Neuron (in vitro differentiated cells): ENCODE data around the gene RGS13.

ENCODE experiments used
- H2AFZ ChIP-seq: one replicate; pipeline ENCODE4 v1.6.1; 2013; ENCODE audit warnings: low read depth, mild to moderate bottlenecking, inconsistent platforms, low read length, moderate library complexity
- H3K27me3 ChIP-seq: one replicate; pipeline ENCODE4 v1.6.1; 2013; ENCODE audit warnings: low read length; ENCODE audit not compliant: insufficient read depth
- H3K36me3 ChIP-seq: one replicate; pipeline ENCODE4 v1.6.1; 2013; ENCODE audit warnings: low read length; ENCODE audit not compliant: insufficient read depth
- H3K4me1 ChIP-seq: one replicate; pipeline ENCODE4 v1.6.1; 2013; ENCODE audit warnings: low read length; ENCODE audit not compliant: insufficient read depth
- H3K4me3 ChIP-seq: 2 replicates; pipeline ENCODE4 v1.5.1; 2013; ENCODE audit warnings: mild to moderate bottlenecking, low read length, moderate library complexity
- H3K9me3 ChIP-seq: one replicate; pipeline ENCODE4 v1.6.1; 2013; ENCODE audit warnings: low read length

Gene RGS13

GRCh38 chr1:192635939-192636338, at the start of gene RGS13:
Gene RGS13, plus strand, starts transcription at chr1:192636147. Its CDS starts 8,188 bp downstream, at chr1:192644335.
- peaks cover 24% of the 10 kb centered on the region for H3K4me1 ChIP-seq
- H3K36me3 ChIP-seq, result no peaks in the 10 kb centered on the region
- H3K27me3 ChIP-seq, result no peaks in the 10 kb centered on the region
- H2AFZ ChIP-seq, result no peak within 1 kb of the TSS
- no peaks in the 10 kb centered on the region for H3K9me3 ChIP-seq
- no peak within 1 kb of the TSS for H3K4me3 ChIP-seq

- no peak overlapping the region for H3K4me3 ChIP-seq
- H3K36me3 ChIP-seq, result no peaks in the 10 kb centered on the region
- peaks cover 8% of the 10 kb centered on the region for H3K4me1 ChIP-seq
- no peak overlapping the region for H2AFZ ChIP-seq
- no peaks in the 10 kb centered on the region for H3K9me3 ChIP-seq
- no peaks in the 10 kb centered on the region for H3K27me3 ChIP-seq
Observed at GRCh38 chr1:192587386-192588266, 48.3 kb upstream of the RGS13 start.

DNA sequence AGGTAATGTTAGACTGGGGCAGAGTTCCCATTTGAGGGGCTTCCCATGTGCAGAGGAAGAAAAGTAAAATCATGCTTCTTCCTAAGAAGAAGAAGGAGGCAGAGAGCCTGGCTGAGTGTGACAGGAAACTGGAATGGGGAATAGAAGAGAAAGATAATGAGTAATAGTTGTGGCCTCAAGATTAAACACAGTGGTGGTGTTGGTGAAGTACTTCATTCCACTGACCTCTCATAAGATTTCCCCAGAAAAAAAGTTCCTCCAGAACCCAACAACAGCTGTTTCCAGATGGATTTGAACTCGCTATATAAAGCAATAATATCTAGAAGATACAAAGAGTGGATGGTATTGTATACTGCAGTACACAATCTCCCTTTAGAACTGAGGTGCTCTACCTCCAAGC, 47.4 kb upstream of the RGS13 start:
- Histone ChIP-seq H3K4me3 (no peak overlapping the region), H3K36me3 (no peaks in the 10 kb centered on the region), H2AFZ (no peak overlapping the region), H3K9me3 (no peaks in the 10 kb centered on the region), H3K4me1 (peaks cover 8% of the 10 kb centered on the region), H3K27me3 (no peaks in the 10 kb centered on the region)

DNA sequence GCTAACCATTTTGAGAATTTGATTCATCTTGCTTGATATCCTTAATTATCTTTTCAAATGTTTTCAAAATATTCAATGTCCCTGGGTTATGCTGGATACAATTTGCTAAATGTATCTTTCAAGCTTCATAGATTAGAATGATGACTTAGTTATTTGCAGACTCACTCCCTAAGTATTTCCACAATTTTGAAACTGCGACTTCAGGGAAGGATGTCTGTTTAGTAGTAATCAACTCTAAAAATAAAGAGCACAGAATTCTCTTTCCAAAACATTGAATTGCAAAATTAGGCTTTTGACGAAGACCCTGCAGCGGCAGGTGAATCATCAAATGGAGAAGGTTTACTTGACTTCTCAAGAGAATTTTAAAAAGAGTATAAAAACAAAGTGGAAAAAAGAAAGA, 46.1 kb upstream of the RGS13 start:
- H3K4me1 ChIP-seq, result peaks cover 5% of the 10 kb centered on the region
- no peaks in the 10 kb centered on the region for H3K36me3 ChIP-seq
- no peaks in the 10 kb centered on the region for H3K27me3 ChIP-seq
- H2AFZ ChIP-seq, result no peak overlapping the region
- no peaks in the 10 kb centered on the region for H3K9me3 ChIP-seq
- no peak overlapping the region for H3K4me3 ChIP-seq

- no peak overlapping the region for H2AFZ ChIP-seq
Observed at GRCh38 chr1:192592517-192592916, 43.4 kb upstream of the RGS13 start.

DNA sequence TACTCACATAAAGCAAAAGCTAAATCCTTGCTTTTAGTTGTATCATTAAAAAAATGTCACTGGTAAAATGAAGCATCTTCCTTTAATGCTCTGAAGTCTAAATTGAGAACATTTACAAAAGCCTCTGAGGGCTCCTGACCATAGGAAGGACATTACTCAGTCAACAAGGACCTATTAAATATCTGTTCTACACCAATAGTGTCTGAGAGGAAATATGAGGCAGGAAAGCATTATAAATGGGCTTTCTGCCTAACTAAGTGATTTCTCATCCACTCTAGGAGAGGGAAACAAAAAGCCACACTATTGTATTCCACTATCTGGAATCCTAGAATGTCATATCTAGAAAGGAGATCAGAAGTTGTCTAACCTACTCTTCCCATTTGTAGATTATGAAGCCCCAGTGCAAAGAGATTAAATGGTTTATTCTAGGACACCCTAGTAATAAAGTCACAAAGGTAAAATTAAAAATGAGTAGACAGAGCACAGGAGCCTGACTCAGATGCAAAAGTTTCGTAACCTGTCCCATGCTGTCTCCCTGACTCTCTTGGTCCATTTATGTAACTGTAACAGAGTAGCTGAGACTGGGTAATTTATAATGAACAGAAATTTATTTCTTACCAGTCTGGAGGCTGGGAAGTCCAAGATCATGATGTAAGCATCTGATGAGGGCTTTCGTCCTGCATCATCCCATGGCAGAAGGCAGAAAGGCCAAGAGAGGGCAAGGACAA, 42.8 kb upstream of the RGS13 start:
- Histone ChIP-seq H3K4me3 (no peak overlapping the region), H3K9me3 (no peaks in the 10 kb centered on the region), H3K4me1 (no peaks in the 10 kb centered on the region), H3K27me3 (no peaks in the 10 kb centered on the region), H2AFZ (no peak overlapping the region), H3K36me3 (no peaks in the 10 kb centered on the region)

More at GRCh38 chr1:192592517-192592916, 43.4 kb upstream of the RGS13 start:
- no peaks in the 10 kb centered on the region for H3K4me1 ChIP-seq
- no peaks in the 10 kb centered on the region for H3K36me3 ChIP-seq
- no peaks in the 10 kb centered on the region for H3K9me3 ChIP-seq
- no peak overlapping the region for H3K4me3 ChIP-seq
- no peaks in the 10 kb centered on the region for H3K27me3 ChIP-seq

DNA sequence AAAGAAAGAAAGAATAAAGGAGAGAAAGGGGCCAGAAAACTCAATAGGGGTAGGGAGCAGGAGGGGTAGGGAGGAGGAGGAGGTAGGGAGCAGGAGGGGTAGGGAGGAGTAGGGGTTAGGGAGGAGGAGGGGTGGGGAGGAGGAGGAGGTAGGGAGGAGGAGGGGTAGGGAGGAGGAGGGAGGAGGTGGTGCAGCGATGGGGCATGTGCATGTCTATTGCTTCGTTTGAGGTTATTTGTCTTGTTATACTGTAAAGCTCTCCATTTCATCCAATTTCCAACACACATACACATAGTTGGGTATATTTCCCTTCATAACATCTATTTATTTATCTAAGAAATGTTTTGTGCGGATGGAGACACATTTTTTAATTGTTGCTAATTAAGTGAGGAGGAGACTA, 40.6 kb upstream of the RGS13 start:
- Histone ChIP-seq H3K4me3 (no peak overlapping the region), H2AFZ (no peak overlapping the region), H3K4me1 (no peaks in the 10 kb centered on the region), H3K9me3 (no peaks in the 10 kb centered on the region), H3K36me3 (no peaks in the 10 kb centered on the region), H3K27me3 (no peaks in the 10 kb centered on the region)

DNA sequence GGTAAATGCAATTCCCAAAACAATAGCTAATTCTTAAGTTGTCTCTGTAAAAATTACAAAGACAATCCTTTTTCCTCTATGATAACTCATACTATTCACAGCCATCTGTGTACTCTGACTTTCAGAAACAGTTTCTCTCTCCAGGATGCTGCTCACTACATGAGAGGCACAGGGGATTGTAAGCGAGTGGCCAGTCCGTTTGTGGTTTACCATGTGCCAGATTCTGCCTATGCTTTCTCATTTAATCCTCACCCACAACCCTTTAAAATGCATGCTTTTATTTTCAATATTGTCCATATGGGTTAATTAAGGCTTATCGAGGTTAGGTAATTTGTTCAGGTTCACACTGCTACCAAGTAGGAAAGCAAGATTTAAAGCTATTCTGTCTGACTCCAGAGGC, 37.4 kb upstream of the RGS13 start:
- H3K4me3 ChIP-seq, result no peak overlapping the region
- no peaks in the 10 kb centered on the region for H3K4me1 ChIP-seq
- no peaks in the 10 kb centered on the region for H3K36me3 ChIP-seq
- no peak overlapping the region for H2AFZ ChIP-seq
- no peaks in the 10 kb centered on the region for H3K27me3 ChIP-seq
- no peaks in the 10 kb centered on the region for H3K9me3 ChIP-seq

GRCh38 chr1:192600275-192600674, 35.7 kb upstream of the RGS13 start:
- no peaks in the 10 kb centered on the region for H3K36me3 ChIP-seq
- H3K9me3 ChIP-seq, result no peaks in the 10 kb centered on the region
- H3K4me3 ChIP-seq, result no peak overlapping the region

GRCh38 chr1:192601143-192601542, 34.8 kb upstream of the RGS13 start:
- Histone ChIP-seq H3K4me1 (no peaks in the 10 kb centered on the region), H3K4me3 (no peak overlapping the region), H2AFZ (no peak overlapping the region), H3K9me3 (no peaks in the 10 kb centered on the region), H3K36me3 (no peaks in the 10 kb centered on the region), H3K27me3 (no peaks in the 10 kb centered on the region)

More at GRCh38 chr1:192600275-192600674, 35.7 kb upstream of the RGS13 start:
- no peaks in the 10 kb centered on the region for H3K27me3 ChIP-seq
- H3K4me1 ChIP-seq, result no peaks in the 10 kb centered on the region
- no peak overlapping the region for H2AFZ ChIP-seq

DNA sequence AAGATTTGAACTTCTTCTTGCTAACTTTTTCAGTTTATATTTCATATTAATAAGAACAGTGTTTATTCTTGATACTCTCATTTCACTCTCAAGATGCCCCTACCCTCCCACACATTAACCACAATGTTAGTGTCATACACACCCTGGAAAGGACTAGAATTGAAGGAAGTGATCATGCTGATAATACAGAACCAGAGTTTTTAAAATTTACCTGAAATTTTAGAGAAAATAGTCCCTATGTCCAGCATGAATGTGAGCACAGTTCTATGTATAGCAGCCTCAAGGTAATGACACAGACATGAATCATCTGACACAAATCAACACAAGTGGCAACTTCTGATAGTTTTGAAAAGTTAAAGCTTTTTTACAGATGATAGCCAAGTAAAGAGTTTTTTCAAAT, 34.4 kb upstream of the RGS13 start:
- Histone ChIP-seq H3K4me1 (no peaks in the 10 kb centered on the region), H2AFZ (no peak overlapping the region), H3K9me3 (no peaks in the 10 kb centered on the region), H3K4me3 (no peak overlapping the region), H3K36me3 (no peaks in the 10 kb centered on the region), H3K27me3 (no peaks in the 10 kb centered on the region)

GRCh38 chr1:192602757-192603156, 33.2 kb upstream of the RGS13 start:
- Histone ChIP-seq H3K4me1 (no peaks in the 10 kb centered on the region), H3K27me3 (no peaks in the 10 kb centered on the region), H3K36me3 (no peaks in the 10 kb centered on the region), H3K9me3 (no peaks in the 10 kb centered on the region), H2AFZ (no peak overlapping the region), H3K4me3 (no peak overlapping the region)

DNA sequence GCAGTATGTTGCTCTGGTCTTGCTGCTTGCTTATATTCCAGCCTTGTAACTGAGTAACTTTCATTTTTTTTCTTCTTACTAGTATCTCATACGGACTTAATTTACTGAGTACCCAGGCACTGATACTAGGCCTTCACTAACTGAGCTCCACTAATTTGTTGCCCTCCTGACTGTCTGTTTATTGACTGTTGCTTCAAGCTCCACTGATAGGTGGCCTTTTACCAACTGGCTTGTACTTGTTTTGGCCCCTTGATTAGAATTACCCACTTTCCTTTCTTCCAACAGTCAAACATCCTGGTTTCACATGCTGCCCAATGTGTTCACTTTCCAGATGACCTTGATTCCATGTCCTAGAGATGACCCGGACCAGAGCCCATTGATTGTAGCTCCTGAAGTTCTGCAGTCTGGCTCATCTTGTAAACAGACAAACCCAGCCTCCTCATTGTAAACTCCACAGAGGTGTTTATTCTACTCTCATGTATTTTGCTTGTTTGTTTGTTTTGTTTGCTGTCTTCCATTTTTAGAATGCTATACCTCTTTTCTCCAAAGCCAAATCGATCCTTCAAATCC, 32.6 kb upstream of the RGS13 start:
- Histone ChIP-seq H3K4me1 (no peaks in the 10 kb centered on the region), H3K36me3 (no peaks in the 10 kb centered on the region), H3K9me3 (no peaks in the 10 kb centered on the region), H3K27me3 (no peaks in the 10 kb centered on the region), H2AFZ (no peak overlapping the region), H3K4me3 (no peak overlapping the region)
